Stimulated activated naive CD4-positive, alpha-beta T cell treated with Interleukin-2 at 50 U/mL for 16 hours (primary cell): ENCODE results near the gene AAMP.

Source experiments
- DNase-seq: peaks from one replicate; lab custom pipeline; 2025; lab: John Stamatoyannopoulos, UW

Gene AAMP

DNA sequence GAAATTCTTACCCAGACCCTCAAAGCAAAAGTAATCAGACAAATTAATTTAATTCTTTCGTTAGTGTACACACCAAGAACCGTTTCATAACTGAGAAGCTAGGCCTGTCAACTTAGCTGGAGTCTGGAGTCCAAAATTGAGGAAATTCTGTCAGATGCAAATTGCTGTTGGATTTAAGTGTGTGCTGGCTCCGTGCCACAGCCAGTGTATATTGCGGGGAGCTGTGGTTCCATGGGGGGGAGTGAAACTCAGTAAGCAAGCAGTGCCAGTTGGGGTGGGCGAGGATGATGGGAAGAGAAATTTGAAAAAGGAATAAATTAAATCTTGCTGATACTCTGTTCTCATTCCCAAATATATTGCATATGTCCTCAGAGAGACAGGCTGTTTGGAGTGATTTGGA is 48.9 kb downstream of the AAMP start:
- no peak for DNase-seq

DNA sequence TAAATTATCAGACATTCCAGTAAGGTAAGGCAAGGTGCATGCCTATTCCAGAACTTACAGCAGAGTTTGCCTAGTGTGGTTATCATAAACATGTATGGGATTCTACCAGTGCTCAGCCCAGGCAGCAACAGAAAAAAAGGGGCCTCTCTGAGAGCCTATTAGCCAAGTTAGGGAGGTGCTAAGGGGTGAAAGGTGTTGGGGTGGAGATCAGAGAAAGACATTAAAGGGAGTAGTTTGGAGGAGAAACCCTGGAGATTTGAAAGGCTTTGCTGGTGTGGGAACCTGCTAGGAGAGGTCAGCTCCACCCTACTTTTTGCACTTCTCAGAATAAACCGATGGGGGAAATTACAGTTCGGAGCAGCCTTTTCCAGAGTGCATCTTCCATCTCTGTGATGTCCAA is 50.0 kb downstream of the AAMP start:
- no peak for DNase-seq

- DNase-seq = peak; percentile 20
These were observed 51.4 kb downstream of the AAMP start for GRCh38 chr2:218218268-218219185.

- DNase-seq = peak; percentile 73
These were observed 52.3 kb downstream of the AAMP start for GRCh38 chr2:218217360-218218267.

GRCh38 chr2:218216674-218217359 is 53.1 kb downstream of the AAMP start, which contains the start of gene ARPC2:
TSS of gene ARPC2 (plus strand) at chr2:218217189. CDS start at chr2:218217471, 282 bp downstream.
- peak; percentile 91 for DNase-seq

- DNase-seq = no peak
These were observed 53.6 kb downstream of the AAMP start for GRCh38 chr2:218216336-218216673.
